Measurements from ENCODE around the gene PRAMEF20. TPM values are rescaled to one million over a fixed set of nuclear protein-coding genes. Genes with fewer than 3 reads are reported as not detected.
"Not testable (repeated sequence)": the region's sequence is repeated elsewhere in the genome, so short reads cannot be mapped to it uniquely, and the experiment has no call there.

Gene PRAMEF20
- total RNA-seq (not detected), total RNA-seq (0 reads per million in 29 experiments)
- total RNA-seq (2013): not detected

GRCh38 chr1:13410150-13410549 lies at the start of gene PRAMEF20:
Gene PRAMEF20 (plus strand): TSS chr1:13410450. CDS start chr1:13416355, 5,905 bp downstream.
- H3K27me3 Mint-ChIP-seq: peaks cover 2 to 13% of the 10 kb centered on the region in 2 donors
- CTCF ChIA-PET: not testable (repeated sequence)

DNA sequence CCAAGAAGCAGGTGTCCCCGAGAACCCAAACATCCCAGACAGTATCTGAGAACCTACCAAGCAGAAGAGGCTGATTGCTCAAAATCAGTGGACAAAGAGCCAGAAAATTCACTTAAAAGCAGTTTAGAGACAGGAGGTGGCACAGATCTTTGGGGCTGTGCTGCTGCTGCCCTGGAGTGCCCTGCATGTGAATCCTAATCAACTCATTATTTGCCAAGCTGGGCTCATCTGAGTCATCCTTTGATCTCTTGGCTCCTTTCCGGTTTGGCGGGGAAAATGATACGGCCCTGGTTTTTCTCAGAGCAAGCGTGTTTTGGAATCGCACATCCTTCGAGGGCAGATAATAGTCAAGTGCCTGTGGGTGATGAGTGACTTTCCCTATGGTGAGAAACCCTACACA lies 47.9 kb upstream of the PRAMEF20 start:
- not testable (repeated sequence) for H3K9me3 Mint-ChIP-seq

More at GRCh38 chr1:13410150-13410549, at the start of gene PRAMEF20:
- POLR2A ChIA-PET; H3K9me3 ChIP-seq; H3K27ac ChIP-seq (ENCODE audit: low read length); H3K27me3 ChIP-seq (replicated peaks in 1 of 2; ENCODE audit: control insufficient read depth in 2 of 2, extremely low read depth in 1 of 2, insufficient read depth in 2 of 2, low read length in 1 of 2); H3K9me3 Mint-ChIP-seq; H3K4me3 ChIP-seq (ENCODE audit: control insufficient read depth in 1 of 2, extremely low read depth in 1 of 2, low read length in 1 of 2); ATAC-seq (replicated peaks in 1 of 4); H3K36me3 ChIP-seq (ENCODE audit: control insufficient read depth in 2 of 2, extremely low read depth in 1 of 2, insufficient read depth in 1 of 2, low read length in 1 of 2); H3K36me3 Mint-ChIP-seq; DNase-seq; H3K4me3 Mint-ChIP-seq; H3K4me1 Mint-ChIP-seq; H3K4me1 ChIP-seq (ENCODE audit: control insufficient read depth in 1 of 2, extremely low read depth in 1 of 2, insufficient read depth in 2 of 2, low read length in 2 of 2); H3K27ac Mint-ChIP-seq: not testable (repeated sequence)
- no CpG with 5 or more reads among the region's 4 CpGs for WGBS (ENCODE audit: insufficient coverage)

GRCh38 chr1:13364928-13365327 lies 45.3 kb upstream of the PRAMEF20 start:
- H3K9me3 Mint-ChIP-seq; ATAC-seq (replicated peaks in 1 of 4); H3K4me3 Mint-ChIP-seq; H3K27me3 Mint-ChIP-seq; H3K4me1 Mint-ChIP-seq; CTCF ChIA-PET; DNase-seq; H3K36me3 ChIP-seq (ENCODE audit: control insufficient read depth in 2 of 2, extremely low read depth in 1 of 2, insufficient read depth in 1 of 2, low read length in 1 of 2); H3K4me1 ChIP-seq (ENCODE audit: control insufficient read depth in 1 of 2, extremely low read depth in 1 of 2, insufficient read depth in 2 of 2, low read length in 2 of 2); H3K27me3 ChIP-seq (replicated peaks in 1 of 2; ENCODE audit: control insufficient read depth in 2 of 2, extremely low read depth in 1 of 2, insufficient read depth in 2 of 2, low read length in 1 of 2); H3K27ac ChIP-seq (ENCODE audit: low read length); H3K27ac Mint-ChIP-seq; H3K4me3 ChIP-seq (ENCODE audit: control insufficient read depth in 1 of 2, extremely low read depth in 1 of 2, low read length in 1 of 2); H3K9me3 ChIP-seq; H3K36me3 Mint-ChIP-seq; POLR2A ChIA-PET: not testable (repeated sequence)
- WGBS (ENCODE audit: insufficient coverage): no CpG with 5 or more reads among the region's 4 CpGs

More for the DNA sequence above, 47.9 kb upstream of the PRAMEF20 start:
- ATAC-seq (replicated peaks in 1 of 4); DNase-seq; H3K4me1 Mint-ChIP-seq; H3K9me3 ChIP-seq; H3K27ac ChIP-seq (ENCODE audit: low read length); H3K27me3 ChIP-seq (replicated peaks in 1 of 2; ENCODE audit: control insufficient read depth in 2 of 2, extremely low read depth in 1 of 2, insufficient read depth in 2 of 2, low read length in 1 of 2); POLR2A ChIA-PET; H3K4me3 ChIP-seq (ENCODE audit: control insufficient read depth in 1 of 2, extremely low read depth in 1 of 2, low read length in 1 of 2); H3K4me1 ChIP-seq (ENCODE audit: control insufficient read depth in 1 of 2, extremely low read depth in 1 of 2, insufficient read depth in 2 of 2, low read length in 2 of 2); CTCF ChIA-PET; H3K36me3 ChIP-seq (ENCODE audit: control insufficient read depth in 2 of 2, extremely low read depth in 1 of 2, insufficient read depth in 1 of 2, low read length in 1 of 2); H3K27ac Mint-ChIP-seq; H3K4me3 Mint-ChIP-seq; H3K36me3 Mint-ChIP-seq; H3K27me3 Mint-ChIP-seq: not testable (repeated sequence)
- no CpG with 5 or more reads among the region's 7 CpGs for WGBS (ENCODE audit: insufficient coverage)

DNA sequence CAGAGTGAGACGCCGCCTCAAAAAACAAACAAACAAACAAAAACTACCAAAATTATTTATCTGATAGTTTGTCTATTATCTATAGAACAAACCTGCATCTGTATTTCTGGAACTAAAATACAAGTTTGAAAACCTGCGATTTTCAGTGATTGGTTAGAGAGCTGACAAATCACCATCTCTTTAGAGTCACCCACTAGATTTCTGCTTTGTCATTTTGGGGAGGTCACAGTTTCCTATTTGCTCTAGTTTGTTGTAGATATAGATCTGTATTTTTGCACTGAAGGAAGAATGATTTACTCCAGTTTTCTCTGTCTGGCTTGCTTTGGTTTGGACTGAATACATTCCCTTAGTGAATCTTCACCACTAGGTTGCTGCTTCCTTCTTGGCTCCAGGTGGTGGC lies 43.7 kb upstream of the PRAMEF20 start:
- CTCF ChIA-PET; DNase-seq; H3K4me3 Mint-ChIP-seq; H3K27ac Mint-ChIP-seq; H3K27me3 ChIP-seq (replicated peaks in 1 of 2; ENCODE audit: control insufficient read depth in 2 of 2, extremely low read depth in 1 of 2, insufficient read depth in 2 of 2, low read length in 1 of 2); H3K36me3 Mint-ChIP-seq; H3K27ac ChIP-seq (ENCODE audit: low read length); H3K9me3 ChIP-seq; H3K36me3 ChIP-seq (ENCODE audit: control insufficient read depth in 2 of 2, extremely low read depth in 1 of 2, insufficient read depth in 1 of 2, low read length in 1 of 2); H3K4me3 ChIP-seq (ENCODE audit: control insufficient read depth in 1 of 2, extremely low read depth in 1 of 2, low read length in 1 of 2); POLR2A ChIA-PET; ATAC-seq (replicated peaks in 1 of 4); H3K4me1 ChIP-seq (ENCODE audit: control insufficient read depth in 1 of 2, extremely low read depth in 1 of 2, insufficient read depth in 2 of 2, low read length in 2 of 2); H3K4me1 Mint-ChIP-seq; H3K9me3 Mint-ChIP-seq; H3K27me3 Mint-ChIP-seq: not testable (repeated sequence)
- WGBS (ENCODE audit: insufficient coverage): no CpG with 5 or more reads among the region's 3 CpGs

DNA sequence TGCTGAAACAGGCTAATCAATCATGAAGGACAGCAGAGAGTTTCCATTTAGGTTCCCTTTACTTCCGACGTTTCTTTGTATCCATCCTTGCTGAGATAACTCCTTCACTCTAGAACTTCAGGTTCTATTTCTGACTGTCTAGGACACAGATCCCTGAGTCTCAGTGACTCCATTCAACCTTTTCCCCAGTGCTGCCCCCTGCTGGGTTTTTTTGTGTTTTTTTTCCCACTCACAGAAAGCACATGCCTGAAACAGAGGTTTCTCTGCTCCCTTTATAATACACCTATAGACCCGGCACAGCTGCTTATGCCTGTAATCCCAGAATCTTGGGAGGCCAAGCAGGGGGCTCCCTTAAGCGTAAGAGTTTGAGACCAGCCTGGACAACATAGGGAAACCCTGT lies 41.7 kb upstream of the PRAMEF20 start:
- H3K27me3 ChIP-seq (replicated peaks in 1 of 2; ENCODE audit: control insufficient read depth in 2 of 2, extremely low read depth in 1 of 2, insufficient read depth in 2 of 2, low read length in 1 of 2); H3K27ac ChIP-seq (ENCODE audit: low read length); CTCF ChIA-PET; H3K36me3 Mint-ChIP-seq; H3K4me3 Mint-ChIP-seq; ATAC-seq (replicated peaks in 1 of 4); H3K36me3 ChIP-seq (ENCODE audit: control insufficient read depth in 2 of 2, extremely low read depth in 1 of 2, insufficient read depth in 1 of 2, low read length in 1 of 2); H3K9me3 ChIP-seq; H3K27ac Mint-ChIP-seq; H3K4me1 Mint-ChIP-seq; H3K9me3 Mint-ChIP-seq; H3K4me1 ChIP-seq (ENCODE audit: control insufficient read depth in 1 of 2, extremely low read depth in 1 of 2, insufficient read depth in 2 of 2, low read length in 2 of 2); H3K27me3 Mint-ChIP-seq; H3K4me3 ChIP-seq (ENCODE audit: control insufficient read depth in 1 of 2, extremely low read depth in 1 of 2, low read length in 1 of 2); DNase-seq; POLR2A ChIA-PET: not testable (repeated sequence)
- 92% methylated on average over 2 of the region's 4 CpGs for WGBS (ENCODE audit: insufficient coverage)

DNA sequence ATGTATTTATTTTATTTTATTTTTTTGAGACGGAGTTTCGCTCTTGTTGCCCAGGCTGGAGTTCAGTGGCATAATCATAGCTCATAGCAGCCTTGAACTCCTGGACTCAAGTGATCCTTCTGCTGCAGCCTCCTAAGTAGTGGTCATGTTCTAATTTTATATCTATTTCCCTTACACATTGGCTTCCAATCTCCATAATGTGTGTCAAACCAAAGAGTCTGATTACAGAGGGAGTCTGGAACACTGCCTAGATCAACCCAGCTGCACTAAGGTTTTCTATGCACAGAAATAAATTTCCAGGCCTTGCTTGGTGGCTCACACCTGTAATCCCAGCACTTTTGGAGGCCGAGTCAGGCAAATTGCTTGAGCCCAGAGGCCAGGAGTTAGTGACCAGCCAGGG lies 31.3 kb upstream of the PRAMEF20 start:
- no CpG with 5 or more reads among the region's 3 CpGs for WGBS (ENCODE audit: insufficient coverage)
- H3K27me3 ChIP-seq (replicated peaks in 1 of 2; ENCODE audit: control insufficient read depth in 2 of 2, extremely low read depth in 1 of 2, insufficient read depth in 2 of 2, low read length in 1 of 2); ATAC-seq (replicated peaks in 1 of 4); H3K36me3 ChIP-seq (ENCODE audit: control insufficient read depth in 2 of 2, extremely low read depth in 1 of 2, insufficient read depth in 1 of 2, low read length in 1 of 2); H3K9me3 Mint-ChIP-seq; H3K27me3 Mint-ChIP-seq; H3K9me3 ChIP-seq; DNase-seq; POLR2A ChIA-PET; H3K4me3 Mint-ChIP-seq; H3K27ac Mint-ChIP-seq; H3K4me3 ChIP-seq (ENCODE audit: control insufficient read depth in 1 of 2, extremely low read depth in 1 of 2, low read length in 1 of 2); CTCF ChIA-PET; H3K4me1 Mint-ChIP-seq; H3K4me1 ChIP-seq (ENCODE audit: control insufficient read depth in 1 of 2, extremely low read depth in 1 of 2, insufficient read depth in 2 of 2, low read length in 2 of 2); H3K27ac ChIP-seq (ENCODE audit: low read length); H3K36me3 Mint-ChIP-seq: not testable (repeated sequence)

GRCh38 chr1:13380380-13380779 lies 29.9 kb upstream of the PRAMEF20 start:
- WGBS (ENCODE audit: insufficient coverage): no CpG with 5 or more reads among the region's 3 CpGs
- H3K4me1 ChIP-seq (ENCODE audit: control insufficient read depth in 1 of 2, extremely low read depth in 1 of 2, insufficient read depth in 2 of 2, low read length in 2 of 2); H3K27ac Mint-ChIP-seq; POLR2A ChIA-PET; CTCF ChIA-PET; H3K36me3 ChIP-seq (ENCODE audit: control insufficient read depth in 2 of 2, extremely low read depth in 1 of 2, insufficient read depth in 1 of 2, low read length in 1 of 2); H3K4me1 Mint-ChIP-seq; DNase-seq; H3K36me3 Mint-ChIP-seq; H3K4me3 Mint-ChIP-seq; H3K9me3 Mint-ChIP-seq; H3K27ac ChIP-seq (ENCODE audit: low read length); H3K27me3 Mint-ChIP-seq; H3K4me3 ChIP-seq (ENCODE audit: control insufficient read depth in 1 of 2, extremely low read depth in 1 of 2, low read length in 1 of 2); ATAC-seq (replicated peaks in 1 of 4); H3K27me3 ChIP-seq (replicated peaks in 1 of 2; ENCODE audit: control insufficient read depth in 2 of 2, extremely low read depth in 1 of 2, insufficient read depth in 2 of 2, low read length in 1 of 2); H3K9me3 ChIP-seq: not testable (repeated sequence)

Data from T-cell (primary cell).